ENCODE results near the gene TMEM168. TPM values are rescaled to one million over a fixed set of nuclear protein-coding genes. Genes with fewer than 3 reads are reported as not detected.

The TMEM168 gene
- total RNA-seq, 4 donors from 2014 or later: 8.6 to 57.3 (median 26.0) TPM

GRCh38 chr7:112821345-112821744, 31.2 kb upstream of the TMEM168 start:
- in situ Hi-C loops (cut with MboI; ENCODE audit: low pct_ligation_motif_present in 1 of 4, low pct_unique_long_range_greater_than_20kb in 1 of 4, low sequenced_read_pairs in 3 of 4): no loop called here
- intact Hi-C loops (cut with DNase I; ENCODE audit: low total_unique reads): no loop called here
- Histone ChIP-seq H3K27me3 (no peaks in the 10 kb centered on the region), H3K9me3 (no peaks in the 10 kb centered on the region), H3K27ac (no peak overlapping the region), H3K4me1 (no peaks in the 10 kb centered on the region), H3K4me3 (no peak overlapping the region), H3K36me3 (peaks cover 0 to 6% (median 3%) of the 10 kb centered on the region in 4 donors)
- TF ChIP-seq POLR2AphosphoS5 (IDR thresholded peaks at IDR 0.05): no peak
- TF ChIP-seq, protein P1, sequence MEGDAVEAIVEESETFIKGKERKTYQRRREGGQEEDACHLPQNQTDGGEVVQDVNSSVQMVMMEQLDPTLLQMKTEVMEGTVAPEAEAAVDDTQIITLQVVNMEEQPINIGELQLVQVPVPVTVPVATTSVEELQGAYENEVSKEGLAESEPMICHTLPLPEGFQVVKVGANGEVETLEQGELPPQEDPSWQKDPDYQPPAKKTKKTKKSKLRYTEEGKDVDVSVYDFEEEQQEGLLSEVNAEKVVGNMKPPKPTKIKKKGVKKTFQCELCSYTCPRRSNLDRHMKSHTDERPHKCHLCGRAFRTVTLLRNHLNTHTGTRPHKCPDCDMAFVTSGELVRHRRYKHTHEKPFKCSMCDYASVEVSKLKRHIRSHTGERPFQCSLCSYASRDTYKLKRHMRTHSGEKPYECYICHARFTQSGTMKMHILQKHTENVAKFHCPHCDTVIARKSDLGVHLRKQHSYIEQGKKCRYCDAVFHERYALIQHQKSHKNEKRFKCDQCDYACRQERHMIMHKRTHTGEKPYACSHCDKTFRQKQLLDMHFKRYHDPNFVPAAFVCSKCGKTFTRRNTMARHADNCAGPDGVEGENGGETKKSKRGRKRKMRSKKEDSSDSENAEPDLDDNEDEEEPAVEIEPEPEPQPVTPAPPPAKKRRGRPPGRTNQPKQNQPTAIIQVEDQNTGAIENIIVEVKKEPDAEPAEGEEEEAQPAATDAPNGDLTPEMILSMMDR (IDR thresholded peaks at IDR 0.05): no peak
- TF ChIP-seq EP300 (IDR thresholded peaks at IDR 0.05; ENCODE audit: low read depth): no peak
- no peak for TF ChIP-seq POLR2A (IDR thresholded peaks at IDR 0.05)
- no peak for DNase-seq

DNA sequence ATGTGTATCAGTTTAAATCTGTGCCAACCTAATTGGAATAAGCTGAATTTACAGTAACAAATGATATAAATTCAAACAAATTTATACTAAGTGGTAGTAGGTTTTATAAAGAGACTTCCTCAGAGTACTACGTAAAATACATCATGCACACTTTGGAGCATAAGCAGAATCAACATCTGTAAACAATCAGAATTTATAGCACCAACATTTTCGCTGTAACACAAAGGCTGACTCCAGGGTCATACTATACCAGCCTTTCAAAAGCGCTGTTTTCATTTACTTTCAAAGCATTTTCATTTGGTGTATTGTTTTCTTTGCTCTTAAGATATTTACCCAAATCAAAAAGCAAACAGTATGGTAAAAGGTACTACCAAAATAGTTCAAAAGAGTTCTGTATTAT, 29.3 kb upstream of the TMEM168 start:
- DNase-seq: no peak
- intact Hi-C loops (cut with DNase I; ENCODE audit: low total_unique reads) (no loop called here), in situ Hi-C loops (cut with MboI; ENCODE audit: low pct_ligation_motif_present in 1 of 4, low pct_unique_long_range_greater_than_20kb in 1 of 4, low sequenced_read_pairs in 3 of 4) (no loop called here)
- Histone ChIP-seq H3K27me3 (no peaks in the 10 kb centered on the region), H3K27ac (no peak overlapping the region), H3K9me3 (no peaks in the 10 kb centered on the region), H3K4me3 (no peak overlapping the region), H3K36me3 (peaks cover 0 to 6% (median 3%) of the 10 kb centered on the region in 4 donors), H3K4me1 (no peaks in the 10 kb centered on the region)
- WGBS, 2 donors (ENCODE audit: low coverage in 1 of 2): 85 to 91% methylated on average over 3 of the region's 3 CpGs
- no peak for TF ChIP-seq EP300 (IDR thresholded peaks at IDR 0.05; ENCODE audit: low read depth)
- no peak for TF ChIP-seq POLR2A (IDR thresholded peaks at IDR 0.05)
- TF ChIP-seq, protein P1 (IDR thresholded peaks at IDR 0.05): no peak
- no peak for TF ChIP-seq POLR2AphosphoS5 (IDR thresholded peaks at IDR 0.05)

- in situ Hi-C loops (cut with MboI; ENCODE audit: low pct_ligation_motif_present in 1 of 4, low pct_unique_long_range_greater_than_20kb in 1 of 4, low sequenced_read_pairs in 3 of 4): no loop called here
- no peaks in the 10 kb centered on the region for H3K4me1 ChIP-seq
- 67 to 91% methylated on average over 3 to 4 of the region's 4 CpGs for WGBS, 2 donors (ENCODE audit: low coverage in 1 of 2)
- TF ChIP-seq POLR2A (IDR thresholded peaks at IDR 0.05) (no peak), POLR2AphosphoS5 (IDR thresholded peaks at IDR 0.05) (no peak), EP300 (IDR thresholded peaks at IDR 0.05; ENCODE audit: low read depth) (no peak)
- TF ChIP-seq, protein P1 (IDR thresholded peaks at IDR 0.05): no peak
- H3K27me3 ChIP-seq: no peaks in the 10 kb centered on the region
- intact Hi-C loops (cut with DNase I; ENCODE audit: low total_unique reads): no loop called here
- DNase-seq: no peak
- H3K36me3 ChIP-seq: no peaks in the 10 kb centered on the region
- H3K4me3 ChIP-seq: no peak overlapping the region
- peaks cover 0 to under 1% of the 10 kb centered on the region in 2 donors for H3K9me3 ChIP-seq
- no peak overlapping the region for H3K27ac ChIP-seq
Observed at GRCh38 chr7:112806156-112806555, 16.0 kb upstream of the TMEM168 start.

DNA sequence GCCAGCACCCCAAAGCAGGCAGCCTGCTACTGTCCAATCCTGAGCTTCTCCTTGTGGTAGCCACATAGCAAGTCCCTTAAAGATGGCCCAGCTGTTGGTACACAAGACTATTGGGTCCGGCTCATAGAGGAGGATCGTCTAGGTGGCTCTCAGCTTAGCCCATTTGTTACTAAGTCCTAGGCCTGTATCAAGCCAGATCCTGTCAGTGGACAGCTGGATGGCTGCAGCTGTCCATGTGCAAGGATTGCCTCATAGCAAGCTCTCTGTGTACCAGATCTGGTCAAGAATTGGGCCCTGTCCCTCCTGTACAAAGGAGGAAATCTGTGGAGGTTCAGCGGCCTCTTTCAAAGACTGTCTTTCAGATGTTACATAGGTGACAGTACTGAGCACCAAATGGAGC, 12.2 kb upstream of the TMEM168 start:
- Histone ChIP-seq H3K4me3 (no peak overlapping the region), H3K4me1 (no peaks in the 10 kb centered on the region), H3K36me3 (no peaks in the 10 kb centered on the region), H3K27me3 (no peaks in the 10 kb centered on the region), H3K27ac (no peak overlapping the region), H3K9me3 (no peaks in the 10 kb centered on the region)
- intact Hi-C loops (cut with DNase I; ENCODE audit: low total_unique reads) (no loop called here), in situ Hi-C loops (cut with MboI; ENCODE audit: low pct_ligation_motif_present in 1 of 4, low pct_unique_long_range_greater_than_20kb in 1 of 4, low sequenced_read_pairs in 3 of 4) (no loop called here)
- DNase-seq: no peak
- no peak for TF ChIP-seq EP300 (IDR thresholded peaks at IDR 0.05; ENCODE audit: low read depth)
- no peak for TF ChIP-seq POLR2AphosphoS5 (IDR thresholded peaks at IDR 0.05)
- no peak for TF ChIP-seq POLR2A (IDR thresholded peaks at IDR 0.05)
- TF ChIP-seq, protein P1 (IDR thresholded peaks at IDR 0.05): no peak
- WGBS, 2 donors (ENCODE audit: low coverage in 1 of 2): 100% methylated on average over 3 of the region's 3 CpGs; no CpG with 5 or more reads in 1 of the 2 donors
